IMR-90 (cell line): ENCODE data around the gene MCF2L2. TPM values are rescaled to one million over a fixed set of nuclear protein-coding genes. Genes with fewer than 3 reads are reported as not detected.

Experiments used
- ATAC-seq: fragments of 200-7000 bp; cut with Tn5 transposase; 2 replicates; pipeline ENCODE4 v1.9.1; 2020; ENCODE audit warnings: low read depth, mild to moderate bottlenecking, moderate library complexity
- BruUV-seq: library from RNA; stranded (reverse); fragments of 400-500 nt; replicated peaks from 2 replicates; lab custom pipeline; 2021; lab: Mats Ljungman, UMichigan
- CTCF ChIA-PET: fragments of 300-600 bp; formaldehyde crosslinking; extraction: SDS; loops from one replicate; lab custom pipeline; 2021; ENCODE audit warnings: antibody characterized with exemption; lab: Yijun Ruan, JAX
- POLR2A ChIA-PET: fragments of 300-600 bp; sonication (Branson Sonifier 250); formaldehyde crosslinking; loops from one replicate; lab custom pipeline; 2022; ENCODE audit warnings: antibody characterized with exemption; ENCODE audit not compliant: unreplicated experiment; lab: Charles Lee
- DNase-seq: peaks from one replicate; pipeline ENCODE4 v3.0.0; 2013
- H2AFZ ChIP-seq: replicated peaks from 2 replicates; pipeline ENCODE3; 2013; ENCODE audit warnings: low read length, mild to moderate bottlenecking; ENCODE audit not compliant: poor library complexity
- H2AK5ac ChIP-seq: 2 replicates; pipeline ENCODE4 v1.6.1; 2013; ENCODE audit warnings: low read depth, low read length, inconsistent platforms
- H2AK9ac ChIP-seq: replicated peaks from 2 replicates; pipeline ENCODE3; 2013; ENCODE audit warnings: mild to moderate bottlenecking, low read depth, low read length, moderate library complexity; ENCODE audit not compliant: poor library complexity
- H2BK120ac ChIP-seq: 2 replicates; pipeline ENCODE4 v1.6.1; 2013; ENCODE audit warnings: low read depth, low read length, inconsistent platforms
- H2BK15ac ChIP-seq: 3 replicates; pipeline ENCODE4 v1.6.1; 2013; ENCODE audit warnings: low read depth, low read length, inconsistent platforms
- H2BK20ac ChIP-seq: 2 replicates; pipeline ENCODE4 v1.6.1; 2013; ENCODE audit warnings: low read depth, mild to moderate bottlenecking, inconsistent platforms, low read length, moderate library complexity
- H2BK5ac ChIP-seq: 2 replicates; pipeline ENCODE4 v1.6.1; 2013; ENCODE audit warnings: mild to moderate bottlenecking, low read depth, low read length, inconsistent platforms; ENCODE audit not compliant: poor library complexity, severe bottlenecking
- H3K14ac ChIP-seq: replicated peaks from 2 replicates; pipeline ENCODE4 v1.6.1; 2013; ENCODE audit warnings: low read depth, low read length, inconsistent platforms
- H3K18ac ChIP-seq: 2 replicates; pipeline ENCODE4 v1.6.1; 2013; ENCODE audit warnings: low read depth, low read length, control low read depth
- H3K23ac ChIP-seq: 2 replicates; pipeline ENCODE4 v1.6.1; 2013; ENCODE audit warnings: low read depth, low read length, inconsistent platforms
- H3K27ac ChIP-seq: 2 replicates; pipeline ENCODE4 v1.5.1; 2013; ENCODE audit warnings: mild to moderate bottlenecking, control low read depth, low read length; ENCODE audit not compliant: insufficient read depth
- H3K27me3 ChIP-seq: 2 replicates; pipeline ENCODE4 v1.6.1; 2013; ENCODE audit warnings: low read length; ENCODE audit not compliant: control insufficient read depth, insufficient read depth
- H3K36me3 ChIP-seq: 2 replicates; pipeline ENCODE4 v1.6.1; 2013; ENCODE audit warnings: low read length, mixed read lengths; ENCODE audit not compliant: control insufficient read depth, insufficient read depth
- H3K4ac ChIP-seq: 2 replicates; pipeline ENCODE4 v1.6.1; 2013; ENCODE audit warnings: low read depth, low read length, inconsistent platforms
- H3K4me1 ChIP-seq: 2 replicates; pipeline ENCODE4 v1.6.1; 2013; ENCODE audit warnings: low read length, mixed read lengths; ENCODE audit not compliant: control insufficient read depth, insufficient read depth
- H3K4me2 ChIP-seq: 2 replicates; pipeline ENCODE4 v1.6.1; 2013; ENCODE audit warnings: low read depth, mild to moderate bottlenecking, control low read depth, low read length, moderate library complexity
- H3K4me3 ChIP-seq: 2 replicates; pipeline ENCODE4 v1.5.1; 2013; ENCODE audit warnings: low read depth, mild to moderate bottlenecking, control low read depth, low read length, moderate library complexity; ENCODE audit not compliant: insufficient read depth
- H3K56ac ChIP-seq: 2 replicates; pipeline ENCODE4 v1.6.1; 2013; ENCODE audit warnings: low read length, inconsistent platforms; ENCODE audit not compliant: insufficient read depth; ENCODE audit errors: extremely low read depth
- H3K79me1 ChIP-seq, 2 experiments: 2 replicates each; pipeline ENCODE4 v1.6.1; 2013; ENCODE audit warnings: low read length in 2 of 2, inconsistent platforms in 1 of 2, low read depth in 1 of 2
- H3K9ac ChIP-seq: 2 replicates; pipeline ENCODE4 v1.6.1; 2013; ENCODE audit warnings: low read depth, low read length, control low read depth
- H3K9me1 ChIP-seq: 2 replicates; pipeline ENCODE4 v1.6.1; 2013; ENCODE audit warnings: low read length, inconsistent platforms; ENCODE audit not compliant: insufficient read depth
- H3K9me3 ChIP-seq: 2 replicates; pipeline ENCODE4 v1.6.1; 2013; ENCODE audit warnings: low read length; ENCODE audit not compliant: control insufficient read depth, insufficient read depth
- H4K20me1 ChIP-seq: 2 replicates; pipeline ENCODE4 v1.6.1; 2013; ENCODE audit warnings: low read length, inconsistent platforms; ENCODE audit not compliant: insufficient read depth
- H4K5ac ChIP-seq: 2 replicates; pipeline ENCODE4 v1.6.1; 2013; ENCODE audit warnings: mild to moderate bottlenecking, low read depth, low read length, control low read depth
- H4K8ac ChIP-seq, 2 experiments: 2 replicates each; pipeline ENCODE4 v1.6.1; 2013; ENCODE audit warnings: low read depth in 2 of 2, low read length in 2 of 2, control low read depth in 1 of 2, inconsistent platforms in 1 of 2
- H4K91ac ChIP-seq: 2 replicates; pipeline ENCODE4 v1.6.1; 2013; ENCODE audit warnings: low read depth, low read length, inconsistent platforms; ENCODE audit not compliant: insufficient read depth
- USF2 ChIP-seq: fragments of 150-350 bp; IDR thresholded peaks from 2 replicates; pipeline ENCODE4 v1.6.1; 2017; ENCODE audit warnings: mild to moderate bottlenecking, antibody characterized with exemption, low read length, low read depth
- WGBS, 2 experiments: methylation state at CpG; one replicate each; pipeline versions ENCODE4 v1.1.5 to v1.1.7; 2013; ENCODE audit warnings: missing lambda C conversion rate in 2 of 2; ENCODE audit not compliant: insufficient read length in 1 of 2; ENCODE audit errors: extremely low coverage in 2 of 2; 5-methylcytosine and 5-hydroxymethylcytosine counted together
- dilution Hi-C: fragments of 300-500 bp; cut with HindIII; formaldehyde crosslinking; loops from one replicate; pipeline ENCODE4 v1.14.3; 2018; ENCODE audit warnings: low sequenced_read_pairs; ENCODE audit not compliant: unreplicated experiment
- in situ Hi-C: fragments of 300-500 bp; cut with MboI; formaldehyde crosslinking; loops from 3 replicates; pipeline ENCODE4 v1.14.3; 2019; ENCODE audit warnings: low sequenced_read_pairs, inconsistent platforms, mixed read lengths
- intact Hi-C: fragments of 100-400 bp; cut with micrococcal nuclease; formaldehyde crosslinking; loops from 2 replicates; pipeline ENCODE4 v1.10.0; 2022
- polyA plus RNA-seq, 3 experiments: library from polyadenylated mRNA; depleted of rRNA; stranded (reverse); fragments of >200 nt; gene quantifications; 2 replicates each; pipeline ENCODE4 v1.2.3, GENCODE V29; 2012; ENCODE audit warnings: low replicate concordance in 1 of 3
- total RNA-seq: library from RNA; depleted of rRNA; stranded (reverse); fragments of >200 nt; gene quantifications from 2 replicates; pipeline ENCODE4 v1.2.3, GENCODE V29; 2012
- TF ChIP-seq, protein P1 (sequence below): fragments of 150-350 bp; IDR thresholded peaks from 2 replicates; pipeline ENCODE4 v1.6.1; 2016; ENCODE audit warnings: low read depth, mild to moderate bottlenecking, low read length, moderate library complexity, borderline replicate concordance

MCF2L2 gene
- total and polyA plus RNA-seq, 2 of the 4 experiments (the other 2 are of a cell fraction), result under 0.01 TPM; not detected in 1

GRCh38 chr3:183392186-183393034 lies 36.0 kb downstream of the MCF2L2 start:
- H3K56ac ChIP-seq, result no peak overlapping the region
- CTCF ChIA-PET, result interaction anchor here (1.1 kb wide), 1 partner anchor 23 kb away, joined by 3 read pairs; no protein-coding TSS in a partner anchor
- H4K20me1 ChIP-seq, result no peaks in the 10 kb centered on the region
- H3K27ac ChIP-seq, result no peak overlapping the region
- H3K4ac ChIP-seq, result no peak overlapping the region
- TF ChIP-seq, protein P1, sequence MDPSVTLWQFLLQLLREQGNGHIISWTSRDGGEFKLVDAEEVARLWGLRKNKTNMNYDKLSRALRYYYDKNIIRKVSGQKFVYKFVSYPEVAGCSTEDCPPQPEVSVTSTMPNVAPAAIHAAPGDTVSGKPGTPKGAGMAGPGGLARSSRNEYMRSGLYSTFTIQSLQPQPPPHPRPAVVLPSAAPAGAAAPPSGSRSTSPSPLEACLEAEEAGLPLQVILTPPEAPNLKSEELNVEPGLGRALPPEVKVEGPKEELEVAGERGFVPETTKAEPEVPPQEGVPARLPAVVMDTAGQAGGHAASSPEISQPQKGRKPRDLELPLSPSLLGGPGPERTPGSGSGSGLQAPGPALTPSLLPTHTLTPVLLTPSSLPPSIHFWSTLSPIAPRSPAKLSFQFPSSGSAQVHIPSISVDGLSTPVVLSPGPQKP, result no peak
- no peak for TF ChIP-seq USF2
- H3K9me3 ChIP-seq, result no peaks in the 10 kb centered on the region
- peaks cover 35% of the 10 kb centered on the region for H3K27me3 ChIP-seq
- no CpG with 5 or more reads among the region's 12 CpGs for WGBS, 2 experiments
- H4K91ac ChIP-seq, result no peak overlapping the region
- H4K8ac ChIP-seq, result no peak overlapping the region
- ATAC-seq, result no peak
- no peak overlapping the region for H2AK5ac ChIP-seq
- H3K4me3 ChIP-seq, result no peak overlapping the region
- H3K4me2 ChIP-seq, result no peak overlapping the region
- no peaks in the 10 kb centered on the region for H3K79me1 ChIP-seq
- DNase-seq, result peak; percentile 20
- no peak overlapping the region for H4K5ac ChIP-seq
- H2AFZ ChIP-seq, result no peak overlapping the region
- H2BK120ac ChIP-seq, result no peak overlapping the region
- intact Hi-C loops (no loop called here), dilution Hi-C loops (no loop called here), in situ Hi-C loops (loop anchor here (25.0 kb wide), 2 partner anchors 480 to 680 kb away; no protein-coding TSS in a partner anchor)
- POLR2A ChIA-PET, result no interaction called here
- H2AK9ac ChIP-seq, result no peak overlapping the region
- no peak overlapping the region for H2BK20ac ChIP-seq
- no peaks in the 10 kb centered on the region for H3K4me1 ChIP-seq
- no peaks in the 10 kb centered on the region for H3K36me3 ChIP-seq
- H3K9me1 ChIP-seq, result no peaks in the 10 kb centered on the region
- no peak overlapping the region for H3K14ac ChIP-seq
- H2BK5ac ChIP-seq, result no peak overlapping the region
- no peak overlapping the region for H3K23ac ChIP-seq
- no peak overlapping the region for H2BK15ac ChIP-seq
- H3K18ac ChIP-seq, result no peak overlapping the region
- no TSS peak for BruUV-seq
- no peak overlapping the region for H3K9ac ChIP-seq
